H54 (cell line): ENCODE measurements around the gene NOS1.

ENCODE experiments used
- DNase-seq: peaks from one replicate; pipeline ENCODE4 v3.0.0; 2011; ENCODE audit warnings: low spot score, mixed read lengths; ENCODE audit not compliant: insufficient read length
- FAIRE-seq: peaks from 3 replicates; lab custom pipeline; 2011; peaks lifted over from hg19 to GRCh38; lab: Jason Lieb, UNC
- POLR2A ChIP-seq: IDR thresholded peaks from 2 replicates; pipeline ENCODE4 v1.6.1; 2011; ENCODE audit warnings: low read depth, mild to moderate bottlenecking, low read length

The NOS1 gene

GRCh38 chr12:117333331-117333881 is 28.0 kb downstream of the NOS1 start:
- DNase-seq (no peak), FAIRE-seq (no peak)
- TF ChIP-seq POLR2A: no peak

GRCh38 chr12:117331691-117332090 is 29.7 kb downstream of the NOS1 start:
- no peak for DNase-seq
- no peak for TF ChIP-seq POLR2A
- FAIRE-seq: no peak

- FAIRE-seq (no peak), DNase-seq (no peak)
- no peak for TF ChIP-seq POLR2A
Observed at GRCh38 chr12:117330441-117331113, 30.8 kb downstream of the NOS1 start.

- TF ChIP-seq POLR2A: no peak
- FAIRE-seq: no peak
- DNase-seq: no peak
Observed at GRCh38 chr12:117329756-117330155, 31.7 kb downstream of the NOS1 start.

GRCh38 chr12:117328556-117329100 is 32.8 kb downstream of the NOS1 start:
- no peak for DNase-seq
- no peak for FAIRE-seq
- TF ChIP-seq POLR2A: no peak

- no peak for TF ChIP-seq POLR2A
- no peak for FAIRE-seq
- no peak for DNase-seq
Observed at GRCh38 chr12:117322428-117322827, 39.0 kb downstream of the NOS1 start.

GRCh38 chr12:117321572-117321971 is 39.9 kb downstream of the NOS1 start:
- no peak for TF ChIP-seq POLR2A
- FAIRE-seq (no peak), DNase-seq (no peak)

GRCh38 chr12:117318591-117318990 is 42.8 kb downstream of the NOS1 start:
- FAIRE-seq (no peak), DNase-seq (no peak)
- no peak for TF ChIP-seq POLR2A

- DNase-seq: no peak
- FAIRE-seq: no peak
- TF ChIP-seq POLR2A: no peak
Observed at GRCh38 chr12:117316336-117316735, 45.1 kb downstream of the NOS1 start.

GRCh38 chr12:117313926-117314325 is 47.5 kb downstream of the NOS1 start:
- TF ChIP-seq POLR2A: no peak
- FAIRE-seq (no peak), DNase-seq (no peak)

- no peak for FAIRE-seq
- no peak for TF ChIP-seq POLR2A
- no peak for DNase-seq
Observed at GRCh38 chr12:117312770-117313169, 48.7 kb downstream of the NOS1 start.

- FAIRE-seq (no peak), DNase-seq (no peak)
- no peak for TF ChIP-seq POLR2A
Observed at GRCh38 chr12:117309276-117309925, 52.0 kb downstream of the NOS1 start.

GRCh38 chr12:117300174-117300573 is 61.3 kb downstream of the NOS1 start:
- no peak for DNase-seq
- TF ChIP-seq POLR2A: no peak
- no peak for FAIRE-seq

GRCh38 chr12:117298648-117299225 is 62.7 kb downstream of the NOS1 start:
- DNase-seq (no peak), FAIRE-seq (no peak)
- no peak for TF ChIP-seq POLR2A
